HCT116 (cell line): ENCODE results near the gene ALDH3A2.

Experiments used
- CBX3 ChIP-seq: IDR thresholded peaks from 2 replicates; pipeline ENCODE4 v1.6.1; 2012; ENCODE audit warnings: low read depth
- CTCF ChIP-seq, 3 experiments: fragments of 200-600 bp in 1 of 3; sonication (generic) in 1 of 3; IDR thresholded peaks in 2 of 3; conservative IDR thresholded peaks in 1 of 3; 2 replicates each; pipeline ENCODE4 v1.5.1; 2012 to 2017; ENCODE audit warnings: low read depth in 2 of 3, low read length in 2 of 3, antibody characterized with exemption in 1 of 3, borderline replicate concordance in 1 of 3, control low read depth in 1 of 3, mild to moderate bottlenecking in 1 of 3, mixed read lengths in 1 of 3, mixed run types in 1 of 3, moderate library complexity in 1 of 3; ENCODE audit not compliant: insufficient read depth in 1 of 3
- EZH2 ChIP-seq: fragments of 200-600 bp; sonication (generic); IDR thresholded peaks from 2 replicates; pipeline ENCODE4 v1.6.1; 2017; ENCODE audit warnings: antibody characterized with exemption, mixed run types
- EZH2phosphoT487 ChIP-seq: fragments of 200-600 bp; IDR thresholded peaks from 2 replicates; pipeline ENCODE4 v1.6.1; 2018; ENCODE audit warnings: antibody characterized with exemption, borderline replicate concordance
- FOSL1 ChIP-seq: IDR thresholded peaks from 2 replicates; pipeline ENCODE4 v1.6.1; 2012; ENCODE audit warnings: low read depth
- POLR2AphosphoS5 ChIP-seq: IDR thresholded peaks from 2 replicates; pipeline ENCODE4 v1.6.1; 2011; ENCODE audit warnings: mild to moderate bottlenecking, low read depth, low read length, moderate library complexity
- RAD21 ChIP-seq: IDR thresholded peaks from 2 replicates; pipeline ENCODE4 v1.6.1; 2012; ENCODE audit warnings: low read depth, mild to moderate bottlenecking
- TF ChIP-seq, protein P1 (sequence below): IDR thresholded peaks from 2 replicates; pipeline ENCODE4 v1.6.1; 2012; ENCODE audit warnings: low read depth

- TF ChIP-seq RAD21 (no peak), CTCF (IDR thresholded peaks at IDR 0.05 in 2 of 3, conservative IDR thresholded peaks at IDR 0.05 in 1 of 3; ENCODE audit: borderline replicate concordance in 1 of 3, insufficient read depth in 1 of 3, low read depth in 2 of 3, low read length in 2 of 3) (no peak), POLR2AphosphoS5 (no peak), EZH2phosphoT487 (no peak), CBX3 (no peak), FOSL1 (no peak), EZH2 (no peak)
- TF ChIP-seq, protein P1, sequence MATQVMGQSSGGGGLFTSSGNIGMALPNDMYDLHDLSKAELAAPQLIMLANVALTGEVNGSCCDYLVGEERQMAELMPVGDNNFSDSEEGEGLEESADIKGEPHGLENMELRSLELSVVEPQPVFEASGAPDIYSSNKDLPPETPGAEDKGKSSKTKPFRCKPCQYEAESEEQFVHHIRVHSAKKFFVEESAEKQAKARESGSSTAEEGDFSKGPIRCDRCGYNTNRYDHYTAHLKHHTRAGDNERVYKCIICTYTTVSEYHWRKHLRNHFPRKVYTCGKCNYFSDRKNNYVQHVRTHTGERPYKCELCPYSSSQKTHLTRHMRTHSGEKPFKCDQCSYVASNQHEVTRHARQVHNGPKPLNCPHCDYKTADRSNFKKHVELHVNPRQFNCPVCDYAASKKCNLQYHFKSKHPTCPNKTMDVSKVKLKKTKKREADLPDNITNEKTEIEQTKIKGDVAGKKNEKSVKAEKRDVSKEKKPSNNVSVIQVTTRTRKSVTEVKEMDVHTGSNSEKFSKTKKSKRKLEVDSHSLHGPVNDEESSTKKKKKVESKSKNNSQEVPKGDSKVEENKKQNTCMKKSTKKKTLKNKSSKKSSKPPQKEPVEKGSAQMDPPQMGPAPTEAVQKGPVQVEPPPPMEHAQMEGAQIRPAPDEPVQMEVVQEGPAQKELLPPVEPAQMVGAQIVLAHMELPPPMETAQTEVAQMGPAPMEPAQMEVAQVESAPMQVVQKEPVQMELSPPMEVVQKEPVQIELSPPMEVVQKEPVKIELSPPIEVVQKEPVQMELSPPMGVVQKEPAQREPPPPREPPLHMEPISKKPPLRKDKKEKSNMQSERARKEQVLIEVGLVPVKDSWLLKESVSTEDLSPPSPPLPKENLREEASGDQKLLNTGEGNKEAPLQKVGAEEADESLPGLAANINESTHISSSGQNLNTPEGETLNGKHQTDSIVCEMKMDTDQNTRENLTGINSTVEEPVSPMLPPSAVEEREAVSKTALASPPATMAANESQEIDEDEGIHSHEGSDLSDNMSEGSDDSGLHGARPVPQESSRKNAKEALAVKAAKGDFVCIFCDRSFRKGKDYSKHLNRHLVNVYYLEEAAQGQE: no peak
Measured at GRCh38 chr17:19629449-19629848, 19.1 kb upstream of the ALDH3A2 start.
